IMR-90 (cell line): ENCODE measurements around the gene HSBP1L1. TPM values are rescaled to one million over a fixed set of nuclear protein-coding genes. Genes with fewer than 3 reads are reported as not detected.

Experiments
- ATAC-seq: fragments of 200-7000 bp; cut with Tn5 transposase; 2 replicates; pipeline ENCODE4 v1.9.1; 2020; ENCODE audit warnings: low read depth, mild to moderate bottlenecking, moderate library complexity
- BruUV-seq: library from RNA; stranded (reverse); fragments of 400-500 nt; replicated peaks from 2 replicates; lab custom pipeline; 2021; lab: Mats Ljungman, UMichigan
- CTCF ChIA-PET: fragments of 300-600 bp; formaldehyde crosslinking; extraction: SDS; loops from one replicate; lab custom pipeline; 2021; ENCODE audit warnings: antibody characterized with exemption; lab: Yijun Ruan, JAX
- POLR2A ChIA-PET: fragments of 300-600 bp; sonication (Branson Sonifier 250); formaldehyde crosslinking; loops from one replicate; lab custom pipeline; 2022; ENCODE audit warnings: antibody characterized with exemption; ENCODE audit not compliant: unreplicated experiment; lab: Charles Lee
- DNase-seq: peaks from one replicate; pipeline ENCODE4 v3.0.0; 2013
- H2AFZ ChIP-seq: replicated peaks from 2 replicates; pipeline ENCODE3; 2013; ENCODE audit warnings: low read length, mild to moderate bottlenecking; ENCODE audit not compliant: poor library complexity
- H2AK5ac ChIP-seq: 2 replicates; pipeline ENCODE4 v1.6.1; 2013; ENCODE audit warnings: low read depth, low read length, inconsistent platforms
- H2AK9ac ChIP-seq: replicated peaks from 2 replicates; pipeline ENCODE3; 2013; ENCODE audit warnings: mild to moderate bottlenecking, low read depth, low read length, moderate library complexity; ENCODE audit not compliant: poor library complexity
- H2BK120ac ChIP-seq: 2 replicates; pipeline ENCODE4 v1.6.1; 2013; ENCODE audit warnings: low read depth, low read length, inconsistent platforms
- H2BK15ac ChIP-seq: 3 replicates; pipeline ENCODE4 v1.6.1; 2013; ENCODE audit warnings: low read depth, low read length, inconsistent platforms
- H2BK20ac ChIP-seq: 2 replicates; pipeline ENCODE4 v1.6.1; 2013; ENCODE audit warnings: low read depth, mild to moderate bottlenecking, inconsistent platforms, low read length, moderate library complexity
- H2BK5ac ChIP-seq: 2 replicates; pipeline ENCODE4 v1.6.1; 2013; ENCODE audit warnings: mild to moderate bottlenecking, low read depth, low read length, inconsistent platforms; ENCODE audit not compliant: poor library complexity, severe bottlenecking
- H3K14ac ChIP-seq: replicated peaks from 2 replicates; pipeline ENCODE4 v1.6.1; 2013; ENCODE audit warnings: low read depth, low read length, inconsistent platforms
- H3K18ac ChIP-seq: 2 replicates; pipeline ENCODE4 v1.6.1; 2013; ENCODE audit warnings: low read depth, low read length, control low read depth
- H3K23ac ChIP-seq: 2 replicates; pipeline ENCODE4 v1.6.1; 2013; ENCODE audit warnings: low read depth, low read length, inconsistent platforms
- H3K27ac ChIP-seq: 2 replicates; pipeline ENCODE4 v1.5.1; 2013; ENCODE audit warnings: mild to moderate bottlenecking, control low read depth, low read length; ENCODE audit not compliant: insufficient read depth
- H3K27me3 ChIP-seq: 2 replicates; pipeline ENCODE4 v1.6.1; 2013; ENCODE audit warnings: low read length; ENCODE audit not compliant: control insufficient read depth, insufficient read depth
- H3K36me3 ChIP-seq: 2 replicates; pipeline ENCODE4 v1.6.1; 2013; ENCODE audit warnings: low read length, mixed read lengths; ENCODE audit not compliant: control insufficient read depth, insufficient read depth
- H3K4ac ChIP-seq: 2 replicates; pipeline ENCODE4 v1.6.1; 2013; ENCODE audit warnings: low read depth, low read length, inconsistent platforms
- H3K4me1 ChIP-seq: 2 replicates; pipeline ENCODE4 v1.6.1; 2013; ENCODE audit warnings: low read length, mixed read lengths; ENCODE audit not compliant: control insufficient read depth, insufficient read depth
- H3K4me2 ChIP-seq: 2 replicates; pipeline ENCODE4 v1.6.1; 2013; ENCODE audit warnings: low read depth, mild to moderate bottlenecking, control low read depth, low read length, moderate library complexity
- H3K4me3 ChIP-seq: 2 replicates; pipeline ENCODE4 v1.5.1; 2013; ENCODE audit warnings: low read depth, mild to moderate bottlenecking, control low read depth, low read length, moderate library complexity; ENCODE audit not compliant: insufficient read depth
- H3K56ac ChIP-seq: 2 replicates; pipeline ENCODE4 v1.6.1; 2013; ENCODE audit warnings: low read length, inconsistent platforms; ENCODE audit not compliant: insufficient read depth; ENCODE audit errors: extremely low read depth
- H3K79me1 ChIP-seq, 2 experiments: 2 replicates each; pipeline ENCODE4 v1.6.1; 2013; ENCODE audit warnings: low read length in 2 of 2, inconsistent platforms in 1 of 2, low read depth in 1 of 2
- H3K9ac ChIP-seq: 2 replicates; pipeline ENCODE4 v1.6.1; 2013; ENCODE audit warnings: low read depth, low read length, control low read depth
- H3K9me1 ChIP-seq: 2 replicates; pipeline ENCODE4 v1.6.1; 2013; ENCODE audit warnings: low read length, inconsistent platforms; ENCODE audit not compliant: insufficient read depth
- H3K9me3 ChIP-seq: 2 replicates; pipeline ENCODE4 v1.6.1; 2013; ENCODE audit warnings: low read length; ENCODE audit not compliant: control insufficient read depth, insufficient read depth
- H4K20me1 ChIP-seq: 2 replicates; pipeline ENCODE4 v1.6.1; 2013; ENCODE audit warnings: low read length, inconsistent platforms; ENCODE audit not compliant: insufficient read depth
- H4K5ac ChIP-seq: 2 replicates; pipeline ENCODE4 v1.6.1; 2013; ENCODE audit warnings: mild to moderate bottlenecking, low read depth, low read length, control low read depth
- H4K8ac ChIP-seq, 2 experiments: 2 replicates each; pipeline ENCODE4 v1.6.1; 2013; ENCODE audit warnings: low read depth in 2 of 2, low read length in 2 of 2, control low read depth in 1 of 2, inconsistent platforms in 1 of 2
- H4K91ac ChIP-seq: 2 replicates; pipeline ENCODE4 v1.6.1; 2013; ENCODE audit warnings: low read depth, low read length, inconsistent platforms; ENCODE audit not compliant: insufficient read depth
- MAFK ChIP-seq: IDR thresholded peaks from 2 replicates; pipeline ENCODE4 v1.6.1; 2012; ENCODE audit warnings: low read depth, low read length, improper control_type of control experiment
- WGBS, 2 experiments: methylation state at CpG; one replicate each; pipeline versions ENCODE4 v1.1.5 to v1.1.7; 2013; ENCODE audit warnings: missing lambda C conversion rate in 2 of 2; ENCODE audit not compliant: insufficient read length in 1 of 2; ENCODE audit errors: extremely low coverage in 2 of 2; 5-methylcytosine and 5-hydroxymethylcytosine counted together
- dilution Hi-C: fragments of 300-500 bp; cut with HindIII; formaldehyde crosslinking; loops from one replicate; pipeline ENCODE4 v1.14.3; 2018; ENCODE audit warnings: low sequenced_read_pairs; ENCODE audit not compliant: unreplicated experiment
- in situ Hi-C: fragments of 300-500 bp; cut with MboI; formaldehyde crosslinking; loops from 3 replicates; pipeline ENCODE4 v1.14.3; 2019; ENCODE audit warnings: low sequenced_read_pairs, inconsistent platforms, mixed read lengths
- intact Hi-C: fragments of 100-400 bp; cut with micrococcal nuclease; formaldehyde crosslinking; loops from 2 replicates; pipeline ENCODE4 v1.10.0; 2022
- polyA plus RNA-seq, 3 experiments: library from polyadenylated mRNA; depleted of rRNA; stranded (reverse); fragments of >200 nt; gene quantifications; 2 replicates each; pipeline ENCODE4 v1.2.3, GENCODE V29; 2012; ENCODE audit warnings: low replicate concordance in 1 of 3
- total RNA-seq: library from RNA; depleted of rRNA; stranded (reverse); fragments of >200 nt; gene quantifications from 2 replicates; pipeline ENCODE4 v1.2.3, GENCODE V29; 2012
- TF ChIP-seq, protein P1 (sequence below): conservative IDR thresholded peaks from 2 replicates; pipeline ENCODE4 v1.5.1; 2012; ENCODE audit warnings: mild to moderate bottlenecking, low read depth, low read length, improper control_type of control experiment
- TF ChIP-seq, protein P2 (sequence below): fragments of 150-350 bp; IDR thresholded peaks from 2 replicates; pipeline ENCODE4 v1.6.1; 2016; ENCODE audit warnings: low read depth, mild to moderate bottlenecking, low read length, moderate library complexity, borderline replicate concordance

The HSBP1L1 gene
- total and polyA plus RNA-seq, 2 of the 4 experiments (the other 2 are of a cell fraction), result 8.6 to 18.0 TPM

DNA sequence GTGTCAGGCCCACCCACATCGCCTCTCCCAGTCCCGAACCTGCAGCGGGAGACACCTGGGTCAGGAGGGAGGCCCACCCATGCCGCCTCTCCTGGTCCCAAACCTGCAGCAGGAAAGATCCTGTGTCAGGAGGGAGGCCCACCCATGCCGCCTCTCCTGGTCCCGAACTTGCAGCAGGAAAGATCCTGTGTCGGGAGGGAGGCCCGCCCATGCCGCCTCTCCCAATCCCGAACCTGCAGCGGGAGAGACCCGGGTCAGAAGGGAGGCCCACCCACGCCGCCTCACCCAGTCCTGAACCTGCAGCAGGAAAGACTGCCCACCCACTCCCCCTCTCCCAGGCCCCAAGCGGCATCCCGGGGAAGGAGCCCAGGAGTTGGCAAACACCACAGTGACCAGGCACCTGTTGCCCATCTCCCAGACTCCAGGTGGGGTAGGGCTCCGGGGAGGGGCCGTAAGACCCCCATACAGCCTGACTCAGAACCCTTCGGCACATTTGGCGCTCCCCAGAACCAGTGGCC, 20.8 kb upstream of the HSBP1L1 start:
- CTCF ChIA-PET, result interaction anchor here (0.8 kb wide), 1 partner anchor 63 kb away, joined by 3 read pairs; no protein-coding TSS in a partner anchor
- no peak overlapping the region for H3K14ac ChIP-seq
- intact Hi-C loops (no loop called here), dilution Hi-C loops (no loop called here), in situ Hi-C loops (no loop called here)
- no peak overlapping the region for H2AK9ac ChIP-seq
- H4K20me1 ChIP-seq, result peaks cover 76% of the 10 kb centered on the region
- H2BK15ac ChIP-seq, result no peak overlapping the region
- H2AK5ac ChIP-seq, result no peak overlapping the region
- H3K18ac ChIP-seq, result no peak overlapping the region
- TF ChIP-seq, protein P1, sequence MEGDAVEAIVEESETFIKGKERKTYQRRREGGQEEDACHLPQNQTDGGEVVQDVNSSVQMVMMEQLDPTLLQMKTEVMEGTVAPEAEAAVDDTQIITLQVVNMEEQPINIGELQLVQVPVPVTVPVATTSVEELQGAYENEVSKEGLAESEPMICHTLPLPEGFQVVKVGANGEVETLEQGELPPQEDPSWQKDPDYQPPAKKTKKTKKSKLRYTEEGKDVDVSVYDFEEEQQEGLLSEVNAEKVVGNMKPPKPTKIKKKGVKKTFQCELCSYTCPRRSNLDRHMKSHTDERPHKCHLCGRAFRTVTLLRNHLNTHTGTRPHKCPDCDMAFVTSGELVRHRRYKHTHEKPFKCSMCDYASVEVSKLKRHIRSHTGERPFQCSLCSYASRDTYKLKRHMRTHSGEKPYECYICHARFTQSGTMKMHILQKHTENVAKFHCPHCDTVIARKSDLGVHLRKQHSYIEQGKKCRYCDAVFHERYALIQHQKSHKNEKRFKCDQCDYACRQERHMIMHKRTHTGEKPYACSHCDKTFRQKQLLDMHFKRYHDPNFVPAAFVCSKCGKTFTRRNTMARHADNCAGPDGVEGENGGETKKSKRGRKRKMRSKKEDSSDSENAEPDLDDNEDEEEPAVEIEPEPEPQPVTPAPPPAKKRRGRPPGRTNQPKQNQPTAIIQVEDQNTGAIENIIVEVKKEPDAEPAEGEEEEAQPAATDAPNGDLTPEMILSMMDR, result no peak
- TF ChIP-seq, protein P2, sequence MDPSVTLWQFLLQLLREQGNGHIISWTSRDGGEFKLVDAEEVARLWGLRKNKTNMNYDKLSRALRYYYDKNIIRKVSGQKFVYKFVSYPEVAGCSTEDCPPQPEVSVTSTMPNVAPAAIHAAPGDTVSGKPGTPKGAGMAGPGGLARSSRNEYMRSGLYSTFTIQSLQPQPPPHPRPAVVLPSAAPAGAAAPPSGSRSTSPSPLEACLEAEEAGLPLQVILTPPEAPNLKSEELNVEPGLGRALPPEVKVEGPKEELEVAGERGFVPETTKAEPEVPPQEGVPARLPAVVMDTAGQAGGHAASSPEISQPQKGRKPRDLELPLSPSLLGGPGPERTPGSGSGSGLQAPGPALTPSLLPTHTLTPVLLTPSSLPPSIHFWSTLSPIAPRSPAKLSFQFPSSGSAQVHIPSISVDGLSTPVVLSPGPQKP, result no peak
- TF ChIP-seq MAFK, result no peak
- no peak overlapping the region for H3K56ac ChIP-seq
- H2BK120ac ChIP-seq, result no peak overlapping the region
- BruUV-seq, result no TSS peak
- H2BK20ac ChIP-seq, result no peak overlapping the region
- no peak overlapping the region for H3K9ac ChIP-seq
- no peak overlapping the region for H3K4ac ChIP-seq
- no peak overlapping the region for H4K8ac ChIP-seq
- H3K23ac ChIP-seq, result no peak overlapping the region
- no peak overlapping the region for H4K5ac ChIP-seq
- H3K27me3 ChIP-seq, result no peaks in the 10 kb centered on the region
- H3K27ac ChIP-seq, result no peak overlapping the region
- H3K36me3 ChIP-seq, result peaks cover 52% of the 10 kb centered on the region
- no peak overlapping the region for H4K91ac ChIP-seq
- H3K9me3 ChIP-seq, result no peaks in the 10 kb centered on the region
- H2BK5ac ChIP-seq, result no peak overlapping the region
- ATAC-seq, result no peak
- peaks cover 7% of the 10 kb centered on the region; the same call in 1 of the 2 replicates for H3K4me1 ChIP-seq
- POLR2A ChIA-PET, result no interaction called here
- H3K4me2 ChIP-seq, result no peak overlapping the region
- H3K79me1 ChIP-seq, result peaks cover 15 to 87% of the 10 kb centered on the region in 2 experiments; a peak in 3 of 4 replicates
- no peak overlapping the region for H3K4me3 ChIP-seq
- 96% methylated on average over 5 of the region's 20 CpGs; no CpG with 5 or more reads in 1 of the 2 experiments for WGBS, 2 experiments
- no peak overlapping the region for H2AFZ ChIP-seq
- peaks cover 11% of the 10 kb centered on the region for H3K9me1 ChIP-seq
- DNase-seq, result no peak
